GM12864 (cell line): Measurements from ENCODE around the gene SUSD6.
A peak's percentile ranks its signal among the peaks of the same experiment; 100 is the strongest.
"Not testable (repeated sequence)": the region's sequence is repeated elsewhere in the genome, so short reads cannot be mapped to it uniquely, and the experiment has no call there.

Experiments used
- DNase-seq: peaks from one replicate; pipeline ENCODE4 v3.0.0-alpha.2; 2011; ENCODE audit warnings: low read depth
- H3K4me3 ChIP-seq: 2 replicates; pipeline ENCODE4 v1.5.1; 2011; ENCODE audit warnings: mild to moderate bottlenecking, low read depth, low read length, control low read depth
- CTCF ChIP-seq: IDR thresholded peaks from 2 replicates; pipeline ENCODE4 v1.5.1; 2011; ENCODE audit warnings: low read depth, mild to moderate bottlenecking, moderate library complexity, low read length, control low read depth, inconsistent platforms; ENCODE audit errors: missing control alignments

SUSD6 gene

GRCh38 chr14:69713993-69714679, 102.7 kb downstream of the SUSD6 start:
- H3K4me3 ChIP-seq, result no peak overlapping the region
- no peak for TF ChIP-seq CTCF
- DNase-seq, result no peak

DNA sequence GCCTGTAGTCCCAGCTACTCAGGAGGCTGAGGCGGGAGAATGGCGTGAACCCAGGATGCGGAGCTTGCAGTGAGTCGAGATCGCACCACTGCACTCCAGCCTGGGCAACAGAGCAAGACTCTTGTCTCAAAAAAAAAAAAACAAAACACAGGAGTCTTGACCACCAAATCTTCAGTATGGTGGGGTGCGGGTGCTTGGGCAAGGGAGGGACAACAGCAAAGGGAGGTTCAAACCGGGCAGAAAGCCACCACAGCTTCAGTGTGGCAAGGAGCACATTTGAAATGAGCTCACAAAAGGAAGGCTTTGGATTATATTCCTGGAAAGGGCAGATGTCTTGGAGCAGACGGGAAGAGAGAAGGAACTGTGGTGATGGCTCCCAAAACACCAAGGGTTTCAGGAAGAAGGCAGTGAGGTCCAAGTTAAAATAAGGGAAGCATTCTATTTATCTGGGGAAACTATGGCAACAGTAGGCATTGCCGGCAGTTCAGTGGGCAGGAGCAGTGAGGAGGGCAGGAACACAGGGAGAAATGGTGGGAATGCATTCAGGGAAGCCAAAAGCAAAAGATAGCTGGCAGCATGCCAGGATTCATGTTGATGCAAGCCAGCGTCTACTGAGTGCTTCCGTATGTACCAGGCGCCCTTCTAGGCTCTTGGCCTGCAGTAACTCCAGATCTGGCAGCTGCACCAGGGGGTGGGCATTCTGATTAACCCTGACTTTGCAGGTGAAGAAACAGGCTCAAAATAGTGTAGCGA, 104.5 kb downstream of the SUSD6 start:
- H3K4me3 ChIP-seq, result no peak overlapping the region
- TF ChIP-seq CTCF, result no peak
- no peak for DNase-seq

GRCh38 chr14:69716478-69717187, 105.2 kb downstream of the SUSD6 start:
- no peak overlapping the region for H3K4me3 ChIP-seq
- DNase-seq, result no peak
- TF ChIP-seq CTCF, result no peak

DNA sequence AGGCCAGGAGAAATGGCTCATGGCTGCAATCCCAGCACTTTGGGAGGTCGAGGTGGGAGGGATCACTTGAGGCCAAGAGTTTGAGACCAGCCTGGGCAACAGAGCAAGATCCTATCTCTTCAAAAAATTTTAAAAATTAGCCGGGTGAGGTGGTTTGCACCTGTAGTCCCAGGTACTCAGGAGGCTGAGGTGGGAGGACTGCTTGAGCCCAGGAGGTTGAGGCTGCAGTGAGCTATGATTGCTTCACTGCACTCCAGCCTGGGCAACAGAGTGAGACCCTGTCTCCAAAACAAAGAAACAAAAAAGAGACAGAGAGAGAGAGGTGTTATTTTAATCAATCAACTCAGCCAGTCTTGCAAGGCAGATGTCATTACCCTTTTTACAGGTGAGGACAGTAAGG, 107.2 kb downstream of the SUSD6 start:
- not testable (repeated sequence) for DNase-seq, H3K4me3 ChIP-seq

- H3K4me3 ChIP-seq, result no peak overlapping the region
- no peak for TF ChIP-seq CTCF
- DNase-seq, result no peak
These were observed 108.1 kb downstream of the SUSD6 start for GRCh38 chr14:69719501-69719951.

DNA sequence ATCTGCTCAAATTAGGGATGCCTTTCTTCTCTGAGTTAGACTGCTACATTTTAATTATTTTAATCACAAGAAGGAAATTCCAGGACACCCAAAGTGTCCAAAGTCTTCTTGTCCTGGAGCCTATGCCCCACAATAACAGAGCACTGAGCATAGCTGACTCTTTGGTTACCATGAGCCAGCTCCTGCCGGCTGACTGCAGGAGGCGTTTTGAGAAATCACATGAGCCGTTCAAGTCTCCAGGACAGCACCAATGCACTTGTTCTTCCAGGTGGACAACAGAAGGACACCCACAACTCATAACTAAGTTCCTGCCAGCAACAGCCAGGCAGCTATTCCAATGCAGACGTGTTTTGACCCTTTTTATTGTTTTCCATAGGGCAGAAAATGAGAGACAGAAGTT, 109.5 kb downstream of the SUSD6 start:
- no peak overlapping the region for H3K4me3 ChIP-seq
- DNase-seq, result no peak
- no peak for TF ChIP-seq CTCF

DNA sequence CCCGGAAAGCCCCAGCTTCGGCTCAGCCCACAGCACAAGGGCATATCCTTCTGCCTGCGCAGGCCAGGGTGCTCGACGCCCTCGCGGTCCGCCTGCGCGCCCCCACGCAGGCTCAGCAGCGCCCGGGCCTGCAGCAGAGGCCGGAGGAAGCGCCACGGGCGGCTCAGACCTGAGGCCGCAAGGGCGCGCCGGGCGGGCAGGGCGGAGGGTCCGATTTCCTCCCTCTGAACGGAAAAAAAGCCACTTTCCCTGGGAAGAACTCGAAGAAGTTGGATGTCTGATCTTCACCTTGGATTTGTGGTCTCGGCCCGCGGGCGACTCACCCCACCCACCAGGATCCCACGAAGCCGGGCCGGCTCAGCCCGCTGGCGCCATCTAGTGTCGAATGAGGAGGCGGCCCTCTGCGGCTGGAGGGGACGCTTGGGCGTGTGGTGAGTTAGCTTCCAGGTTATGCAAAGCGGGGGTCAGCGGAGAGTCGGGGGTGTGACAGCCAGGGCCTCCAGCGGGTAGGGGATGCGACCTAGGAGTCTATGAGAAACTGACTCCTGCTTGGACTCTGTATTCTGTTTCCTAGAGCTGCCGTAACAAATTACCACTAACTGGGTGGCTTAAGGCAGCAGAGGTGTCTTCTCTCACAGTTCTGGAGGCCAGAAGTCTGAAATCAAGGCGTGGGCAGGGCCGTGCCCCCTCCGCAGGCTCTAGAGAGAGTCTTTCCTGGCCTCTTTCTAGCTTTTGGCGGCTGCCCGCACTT, 115.5 kb downstream of the SUSD6 start:
- no peak for DNase-seq
- TF ChIP-seq CTCF, result peak; percentile 94
- H3K4me3 ChIP-seq, result peak overlapping the region; percentile 52
